Measurements from ENCODE around the gene RHCG. TPM values are rescaled to one million over a fixed set of nuclear protein-coding genes. Genes with fewer than 3 reads are reported as not detected.

The RHCG gene
- total and polyA plus RNA-seq, 2 of the 13 experiments (the other 11 are each of a cell fraction or from before 2014, with no cell fraction given): not detected

GRCh38 chr15:89459271-89460038 is 36.9 kb downstream of the RHCG start (continued):
- TF ChIP-seq RERE (CRISPR knock-in tag; IDR thresholded peaks at IDR 0.05; ENCODE audit: low read depth) (no peak), ZXDC (CRISPR knock-in tag; IDR thresholded peaks at IDR 0.05) (no peak), AKAP8 (CRISPR knock-in tag; IDR thresholded peaks at IDR 0.05) (no peak), AGO2 (optimal IDR thresholded peaks at IDR 0.05; ENCODE audit: low read depth, low read length) (no peak), ZFP36L2 (CRISPR knock-in tag; IDR thresholded peaks at IDR 0.05) (no peak), FOXA1 (IDR thresholded peaks at IDR 0.05) (no peak), FOXA1 (CRISPR knock-in tag; IDR thresholded peaks at IDR 0.05) (peak; percentile 76), ZNF3 (CRISPR knock-in tag; IDR thresholded peaks at IDR 0.05) (no peak), NCOR1 (IDR thresholded peaks at IDR 0.05; ENCODE audit: borderline replicate concordance, low read length) (peak; percentile 92), SNAPC2 (CRISPR knock-in tag; IDR thresholded peaks at IDR 0.05) (no peak), ZNF782 (CRISPR knock-in tag; IDR thresholded peaks at IDR 0.05; ENCODE audit: borderline replicate concordance) (no peak)
- TF ChIP-seq, protein P1, sequence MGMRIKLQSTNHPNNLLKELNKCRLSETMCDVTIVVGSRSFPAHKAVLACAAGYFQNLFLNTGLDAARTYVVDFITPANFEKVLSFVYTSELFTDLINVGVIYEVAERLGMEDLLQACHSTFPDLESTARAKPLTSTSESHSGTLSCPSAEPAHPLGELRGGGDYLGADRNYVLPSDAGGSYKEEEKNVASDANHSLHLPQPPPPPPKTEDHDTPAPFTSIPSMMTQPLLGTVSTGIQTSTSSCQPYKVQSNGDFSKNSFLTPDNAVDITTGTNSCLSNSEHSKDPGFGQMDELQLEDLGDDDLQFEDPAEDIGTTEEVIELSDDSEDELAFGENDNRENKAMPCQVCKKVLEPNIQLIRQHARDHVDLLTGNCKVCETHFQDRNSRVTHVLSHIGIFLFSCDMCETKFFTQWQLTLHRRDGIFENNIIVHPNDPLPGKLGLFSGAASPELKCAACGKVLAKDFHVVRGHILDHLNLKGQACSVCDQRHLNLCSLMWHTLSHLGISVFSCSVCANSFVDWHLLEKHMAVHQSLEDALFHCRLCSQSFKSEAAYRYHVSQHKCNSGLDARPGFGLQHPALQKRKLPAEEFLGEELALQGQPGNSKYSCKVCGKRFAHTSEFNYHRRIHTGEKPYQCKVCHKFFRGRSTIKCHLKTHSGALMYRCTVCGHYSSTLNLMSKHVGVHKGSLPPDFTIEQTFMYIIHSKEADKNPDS (CRISPR knock-in tag; IDR thresholded peaks at IDR 0.05): no peak
- TF ChIP-seq, protein P2, sequence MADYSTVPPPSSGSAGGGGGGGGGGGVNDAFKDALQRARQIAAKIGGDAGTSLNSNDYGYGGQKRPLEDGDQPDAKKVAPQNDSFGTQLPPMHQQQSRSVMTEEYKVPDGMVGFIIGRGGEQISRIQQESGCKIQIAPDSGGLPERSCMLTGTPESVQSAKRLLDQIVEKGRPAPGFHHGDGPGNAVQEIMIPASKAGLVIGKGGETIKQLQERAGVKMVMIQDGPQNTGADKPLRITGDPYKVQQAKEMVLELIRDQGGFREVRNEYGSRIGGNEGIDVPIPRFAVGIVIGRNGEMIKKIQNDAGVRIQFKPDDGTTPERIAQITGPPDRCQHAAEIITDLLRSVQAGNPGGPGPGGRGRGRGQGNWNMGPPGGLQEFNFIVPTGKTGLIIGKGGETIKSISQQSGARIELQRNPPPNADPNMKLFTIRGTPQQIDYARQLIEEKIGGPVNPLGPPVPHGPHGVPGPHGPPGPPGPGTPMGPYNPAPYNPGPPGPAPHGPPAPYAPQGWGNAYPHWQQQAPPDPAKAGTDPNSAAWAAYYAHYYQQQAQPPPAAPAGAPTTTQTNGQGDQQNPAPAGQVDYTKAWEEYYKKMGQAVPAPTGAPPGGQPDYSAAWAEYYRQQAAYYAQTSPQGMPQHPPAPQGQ (CRISPR knock-in tag; IDR thresholded peaks at IDR 0.05; ENCODE audit: borderline replicate concordance): no peak
